ENCODE measurements around the gene ATG12.
"Not testable (repeated sequence)": the region's sequence is repeated elsewhere in the genome, so short reads cannot be mapped to it uniquely, and the experiment has no call there.

Gene ATG12

DNA sequence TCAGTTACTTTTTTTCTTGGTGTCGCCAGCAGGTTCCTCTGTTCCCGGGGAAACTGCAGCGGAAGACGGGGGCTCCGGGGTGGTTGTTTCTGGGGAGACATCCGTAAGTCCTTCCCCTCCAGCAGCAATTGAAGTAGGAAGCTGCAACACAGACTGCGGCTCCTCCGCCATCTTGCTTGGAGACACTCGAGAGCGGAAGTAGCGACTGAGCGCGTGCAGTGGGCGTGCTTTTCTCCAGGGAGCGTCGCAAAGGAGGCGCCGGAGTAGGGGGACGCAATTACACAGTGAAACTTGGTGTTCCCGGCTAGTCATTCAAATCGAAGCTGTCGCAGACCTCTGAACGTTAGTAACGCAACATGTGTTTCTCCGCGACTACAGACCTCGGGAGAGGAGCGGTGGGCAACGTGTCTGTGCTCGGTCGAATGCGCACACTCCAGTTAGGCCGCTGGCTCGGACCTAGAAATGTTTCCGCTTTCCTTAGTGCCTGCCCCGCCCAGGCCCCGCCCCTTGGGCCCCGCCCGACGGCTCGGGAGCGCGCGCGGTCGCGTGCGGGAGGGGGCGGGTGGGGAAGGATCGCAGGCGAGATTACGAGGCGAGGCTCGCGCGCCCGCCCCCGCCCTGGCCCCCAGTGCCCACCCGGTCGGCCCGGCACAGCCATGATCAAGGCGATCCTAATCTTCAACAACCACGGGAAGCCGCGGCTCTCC, at the start of gene ATG12, which contains the start of gene AP3S1:
Gene ATG12 (minus strand): TSS at position 184 of the 707 bp plus-strand sequence. CDS start 13 bp downstream, at position 171.
Gene AP3S1 (plus strand): TSS at position 554 of the 707 bp plus-strand sequence. CDS start 103 bp downstream, at position 657.
- no peak for FAIRE-seq

DNA sequence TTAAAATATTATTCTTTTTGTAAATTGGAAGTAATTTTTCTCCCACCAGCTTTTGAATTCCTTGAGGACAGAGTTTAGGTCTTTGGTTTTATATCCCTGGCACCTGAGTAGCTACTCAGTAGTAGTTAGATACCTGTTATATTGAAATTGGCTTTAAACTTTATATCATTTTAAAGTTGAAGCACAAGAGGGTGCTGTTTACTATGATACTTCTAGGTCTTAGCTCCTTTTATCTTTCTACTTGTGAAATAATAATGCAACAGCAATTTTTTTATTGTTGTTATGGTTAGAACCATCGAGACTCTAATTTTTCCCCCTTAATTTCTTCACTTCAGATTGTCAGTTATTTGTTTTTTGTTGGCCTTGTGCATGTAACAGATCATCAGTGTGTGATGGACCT, 46.7 kb upstream of the ATG12 start:
- no peak for FAIRE-seq

DNA sequence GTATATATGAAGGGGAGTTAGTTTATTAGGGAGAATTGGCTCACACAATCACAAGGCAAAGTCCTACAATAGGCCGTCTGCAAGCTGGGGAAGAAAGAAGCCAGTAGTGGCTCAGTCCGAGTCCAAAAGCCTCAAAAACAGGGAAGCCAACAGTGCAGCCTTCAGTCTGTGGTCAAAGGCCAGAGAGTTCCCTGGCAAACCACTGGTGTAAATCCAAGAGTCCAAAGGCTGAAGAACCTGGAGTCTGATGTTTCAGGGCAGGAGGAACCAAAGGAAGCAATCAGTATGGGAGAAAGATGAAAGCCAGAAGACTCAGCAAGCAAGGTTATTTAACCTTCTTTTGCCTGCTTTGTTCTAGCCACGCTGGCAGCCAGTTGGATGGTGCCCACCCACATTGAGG, 43.8 kb upstream of the ATG12 start:
- FAIRE-seq = not testable (repeated sequence)

DNA sequence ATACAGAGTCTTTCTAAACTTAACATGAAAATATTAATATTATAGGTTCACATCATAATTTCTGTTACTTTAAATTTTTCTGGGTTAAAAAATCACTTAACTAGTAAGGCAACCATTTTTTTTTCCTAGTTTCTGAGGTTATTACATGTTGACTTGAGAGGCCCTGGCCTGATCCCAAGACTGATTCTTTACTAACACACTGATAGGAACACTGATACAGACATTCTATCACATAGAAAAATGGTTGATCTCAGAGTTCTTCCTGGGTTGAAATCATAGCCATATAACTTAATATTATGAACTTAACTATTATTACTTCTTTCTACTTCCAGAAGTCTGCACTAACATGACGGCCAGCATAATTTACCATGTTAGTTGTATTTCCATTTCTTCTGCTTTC, 43.3 kb upstream of the ATG12 start:
- FAIRE-seq = no peak

DNA sequence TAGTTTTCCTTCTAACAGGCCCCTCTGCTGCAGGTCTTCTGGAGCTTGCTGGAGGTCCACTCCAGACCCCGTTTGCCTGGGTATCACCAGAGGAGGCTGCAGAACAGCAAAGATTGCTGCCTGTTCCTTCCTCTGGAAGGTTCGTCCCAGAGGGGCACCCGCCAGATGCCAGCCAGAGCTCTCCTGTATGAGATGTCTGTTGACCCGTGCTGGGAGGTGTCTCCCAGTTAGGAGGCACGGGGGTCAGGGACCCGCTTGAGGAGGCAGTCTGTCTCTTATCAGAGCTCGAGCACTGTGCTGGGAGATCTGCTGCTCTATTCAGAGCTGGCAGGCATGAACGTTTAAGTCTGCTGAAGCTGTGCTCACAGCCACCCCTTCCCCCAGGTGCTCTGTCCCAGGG, 41.1 kb upstream of the ATG12 start:
- FAIRE-seq = not testable (repeated sequence)

DNA sequence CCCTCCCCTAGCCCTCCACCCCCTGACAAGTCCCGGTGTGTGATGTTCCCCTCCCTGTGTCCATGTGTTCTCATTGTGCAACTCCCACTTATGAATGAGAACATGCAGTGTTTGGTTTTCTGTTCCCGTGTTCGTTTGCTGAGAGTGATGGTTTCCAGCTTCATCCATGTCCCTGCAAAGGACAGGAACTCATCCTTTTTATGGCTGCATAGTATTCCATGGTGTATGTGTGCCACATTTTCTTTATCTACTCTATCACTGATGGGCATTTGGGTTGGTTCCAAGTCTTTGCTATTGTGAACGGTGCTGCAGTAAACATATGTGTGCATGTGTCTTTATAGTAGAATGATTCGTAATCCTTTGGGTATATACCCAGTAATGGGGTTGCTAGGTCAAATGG, 36.0 kb upstream of the ATG12 start:
- FAIRE-seq = not testable (repeated sequence)

DNA sequence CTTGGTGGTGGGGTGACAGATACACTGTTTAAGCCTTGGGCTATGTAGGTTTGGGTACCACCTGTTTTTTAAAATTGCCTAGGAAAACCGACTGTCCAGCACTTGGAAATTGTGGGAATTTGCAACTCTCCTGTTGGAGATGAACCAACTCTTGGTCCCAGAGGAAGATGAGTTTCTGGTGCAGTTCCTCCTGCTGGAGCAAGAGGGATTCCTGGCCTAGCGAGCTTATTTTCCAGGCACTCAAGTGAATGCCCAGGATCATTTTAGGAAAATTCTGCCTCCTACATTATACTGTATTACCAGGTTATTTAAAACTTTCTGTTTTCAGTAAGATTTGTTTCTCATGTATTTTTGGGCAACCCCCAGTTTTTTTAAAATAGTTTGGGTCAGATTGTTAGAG, 34.1 kb upstream of the ATG12 start:
- no peak for FAIRE-seq

DNA sequence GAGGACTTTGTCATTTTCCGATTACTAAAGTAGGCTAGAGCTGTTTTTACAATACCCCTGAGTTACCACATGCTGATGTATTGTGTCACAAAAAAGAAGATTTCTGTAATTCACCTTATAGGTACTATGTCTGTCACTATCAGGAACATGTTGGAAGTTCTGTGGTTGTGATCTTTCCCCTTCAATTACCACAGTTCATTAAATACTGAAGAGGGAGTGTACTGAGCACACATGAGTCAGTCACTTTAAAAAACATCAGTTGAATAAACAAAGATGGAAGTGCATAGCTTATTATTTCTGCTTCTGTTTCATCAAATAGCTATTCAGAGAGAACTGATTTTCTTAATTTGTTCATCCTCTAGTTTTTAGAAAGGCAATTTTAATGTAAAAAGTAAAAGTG, 32.0 kb upstream of the ATG12 start:
- FAIRE-seq = no peak

DNA sequence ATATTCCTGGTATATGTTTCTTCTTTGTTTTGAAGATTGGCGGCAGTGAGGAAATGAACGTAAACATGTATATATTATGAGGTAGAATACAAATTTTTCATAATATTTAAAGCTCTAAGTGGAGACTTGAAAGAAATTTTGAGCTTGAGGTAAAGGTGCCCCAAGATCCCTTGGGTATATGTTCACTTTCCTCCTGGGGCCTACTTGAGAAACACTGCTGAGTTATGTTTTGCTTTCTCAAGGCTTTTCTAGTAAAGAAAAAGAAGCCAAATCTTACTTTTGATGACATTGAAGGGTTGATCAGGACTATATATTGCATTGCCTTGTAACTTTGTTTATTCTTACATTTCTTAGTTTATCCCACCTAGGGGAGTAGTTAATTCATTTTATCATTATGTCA, 31.1 kb upstream of the ATG12 start:
- FAIRE-seq = no peak

DNA sequence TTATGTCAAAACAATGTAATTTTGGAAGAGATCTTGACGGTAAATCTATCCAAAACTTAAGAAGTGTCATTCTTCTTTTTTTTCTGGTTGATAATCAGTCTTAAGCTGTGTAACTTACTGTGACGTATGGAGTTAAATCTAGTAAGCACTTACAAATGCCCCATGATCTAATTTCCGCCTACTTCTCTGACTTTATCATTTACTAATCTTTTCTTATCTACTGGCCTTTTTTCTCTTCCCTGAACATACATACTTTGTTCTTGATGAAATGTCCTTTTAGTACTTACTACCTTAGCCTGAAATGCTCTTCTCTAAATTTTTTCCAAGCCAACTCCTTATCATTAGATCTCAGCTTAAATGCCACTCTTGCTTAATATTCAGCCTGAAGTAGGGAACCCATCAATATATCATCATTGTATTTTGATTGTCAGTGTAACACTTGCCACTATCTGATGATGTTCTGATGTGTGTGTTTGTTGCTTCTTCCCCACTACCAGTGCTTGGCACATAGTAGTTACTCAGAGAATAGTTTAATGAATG, 28.0 kb upstream of the ATG12 start:
- no peak for FAIRE-seq

DNA sequence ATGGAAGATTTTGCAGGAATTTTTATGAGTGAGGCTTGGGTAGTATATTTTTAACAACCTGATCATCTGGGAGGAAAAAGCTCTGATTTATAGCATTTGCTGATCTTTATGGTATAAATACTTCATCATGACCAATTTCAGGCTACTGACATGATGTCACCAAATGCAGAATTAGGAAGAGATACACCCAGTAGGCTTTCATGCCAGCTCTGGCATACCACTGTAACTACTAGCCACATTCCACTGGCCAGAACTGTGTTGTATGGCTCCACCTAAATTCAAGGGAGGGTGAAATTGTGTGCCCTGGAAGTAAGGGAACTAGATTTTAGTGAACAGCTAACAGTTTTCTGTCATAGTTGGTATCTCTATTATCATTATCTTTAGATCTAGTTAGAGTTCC, 18.0 kb upstream of the ATG12 start:
- FAIRE-seq = no peak

DNA sequence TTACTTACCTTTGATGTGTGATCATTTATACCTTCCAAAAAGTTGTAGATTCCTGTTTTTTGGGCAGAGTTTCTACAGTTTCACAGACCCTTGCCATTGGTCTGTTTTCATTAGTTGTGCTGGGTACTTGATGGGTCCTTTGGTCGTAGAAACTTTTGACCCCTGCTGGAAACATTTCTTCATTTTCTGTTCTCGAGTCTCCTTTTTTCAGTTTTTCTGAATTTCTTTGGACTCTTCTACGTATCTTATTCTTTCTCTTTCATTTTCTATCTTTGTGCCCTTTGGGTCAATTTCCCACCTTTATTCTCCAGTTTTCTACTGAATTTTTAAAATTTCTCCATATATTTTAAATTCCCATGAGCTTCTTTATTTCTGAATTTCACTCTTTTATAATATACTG, 17.0 kb upstream of the ATG12 start:
- FAIRE-seq = no peak

DNA sequence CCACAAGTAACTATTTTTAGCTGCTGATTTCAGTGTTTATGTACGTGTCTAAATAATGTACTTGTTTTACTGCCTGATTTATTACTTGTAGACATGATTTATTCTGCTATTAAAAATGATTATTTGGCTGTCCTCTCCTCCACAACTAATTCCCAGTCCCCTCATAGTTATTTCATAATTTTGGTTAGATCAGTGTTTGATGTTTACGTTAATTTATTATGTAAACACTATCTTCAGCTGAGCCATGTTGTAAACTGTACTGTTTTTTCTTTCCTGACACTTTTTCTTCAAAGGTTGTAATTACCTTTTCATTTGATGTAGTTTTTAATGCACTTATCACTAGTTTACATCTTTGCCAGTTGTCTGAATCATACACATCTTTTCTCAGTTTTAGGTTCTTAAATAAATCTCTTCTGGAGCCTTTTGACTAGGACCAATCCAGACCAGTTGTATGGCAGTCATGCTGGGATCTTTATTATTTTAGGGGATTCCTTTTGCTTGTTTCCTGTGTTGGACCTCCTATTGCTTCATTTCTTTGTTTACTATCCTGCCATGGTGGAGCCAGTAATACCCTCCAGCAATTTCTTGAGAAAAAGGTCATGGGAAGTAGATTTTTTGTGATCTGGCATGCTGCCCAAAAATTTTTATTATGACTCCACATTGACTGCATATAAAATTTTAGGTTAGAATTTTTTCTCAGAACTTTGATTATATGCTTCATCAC, 16.4 kb upstream of the ATG12 start:
- no peak for FAIRE-seq

DNA sequence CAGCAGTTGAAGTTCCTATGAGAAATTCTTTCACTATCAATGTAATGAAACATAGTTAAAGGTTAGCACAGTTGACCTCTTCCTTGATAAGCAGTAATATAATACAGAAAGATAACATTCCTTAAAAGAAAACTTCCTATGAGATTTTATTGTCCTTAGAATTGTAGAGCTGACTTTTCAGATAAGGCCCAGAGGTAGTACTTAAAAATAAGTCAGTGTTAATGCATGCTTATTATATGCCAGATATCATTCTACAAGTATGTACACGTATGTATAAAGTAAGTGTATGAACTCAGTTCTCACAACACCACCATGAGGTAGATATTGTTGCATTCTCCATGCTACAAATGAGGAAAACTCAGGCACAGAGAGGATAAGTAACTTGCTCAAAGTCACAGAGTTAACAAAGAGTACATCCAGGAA, 15.7 kb upstream of the ATG12 start:
- FAIRE-seq = no peak

DNA sequence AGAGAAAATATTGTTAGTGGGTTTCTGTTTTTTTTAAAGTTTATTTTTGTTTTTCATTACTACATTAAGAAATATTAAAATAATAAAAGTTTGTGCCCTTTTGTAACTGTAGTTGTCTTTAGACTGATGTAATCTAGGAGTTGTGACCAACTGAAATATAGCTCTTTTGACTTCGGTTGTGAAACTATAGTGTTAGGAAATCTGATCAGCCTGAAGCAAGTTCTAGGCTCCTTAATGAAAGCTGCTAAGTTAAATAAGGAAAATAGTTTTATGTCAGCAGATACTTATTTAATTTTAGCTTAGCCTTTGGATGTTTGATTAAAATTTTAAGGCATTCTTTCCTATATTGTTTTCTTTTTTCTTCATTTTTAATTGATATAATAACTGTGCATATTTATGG, 14.6 kb upstream of the ATG12 start:
- no peak for FAIRE-seq

DNA sequence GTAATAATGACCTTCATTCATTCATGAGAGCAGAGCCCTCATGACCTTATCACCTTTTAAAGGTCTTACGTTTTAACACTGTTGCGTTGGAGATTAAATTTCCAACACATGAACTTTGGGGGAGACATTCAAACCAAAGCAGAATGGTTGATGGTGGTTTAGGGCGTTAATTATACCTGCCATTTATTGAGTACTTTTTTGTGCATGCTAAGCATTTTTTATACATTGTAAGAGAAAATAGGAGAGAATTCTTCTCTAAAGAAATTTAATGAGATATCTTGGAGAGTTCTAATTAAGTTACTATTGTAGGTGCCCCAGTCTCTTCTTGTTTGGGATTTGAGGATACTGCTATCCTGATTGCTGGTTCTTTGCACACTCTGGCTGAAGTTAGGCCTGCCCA, 12.8 kb upstream of the ATG12 start:
- no peak for FAIRE-seq

DNA sequence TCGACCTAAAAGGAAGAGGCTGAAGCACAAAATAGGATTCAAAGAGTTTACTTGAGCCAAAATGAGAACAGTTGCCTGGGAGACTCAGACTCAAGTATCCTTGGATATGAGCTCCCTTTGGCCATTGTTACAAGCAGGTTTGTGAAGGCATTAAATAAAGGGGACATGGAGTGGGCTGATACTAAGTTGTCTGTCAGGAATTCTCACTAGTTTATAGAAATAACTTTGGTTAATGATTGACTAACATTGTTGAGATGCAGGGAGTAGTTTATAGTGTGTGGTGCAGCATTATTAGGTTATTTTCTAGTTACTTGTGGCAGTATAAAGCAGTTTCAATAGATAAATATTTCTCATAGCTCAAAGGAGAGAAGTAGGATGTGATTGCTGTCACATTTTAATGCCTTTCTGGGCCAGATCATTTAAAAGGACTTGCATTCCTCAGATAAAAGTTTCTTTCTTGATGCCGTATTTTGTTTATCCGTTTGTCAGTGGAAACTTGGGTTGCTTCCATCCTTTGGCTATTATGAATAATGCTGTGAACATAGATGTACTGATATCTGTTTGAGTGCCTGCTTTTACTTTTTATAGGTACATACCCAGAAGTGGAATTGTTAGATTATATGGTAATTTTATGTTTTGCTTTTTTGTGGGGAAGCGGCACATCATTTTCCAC, 9.5 kb upstream of the ATG12 start:
- no peak for FAIRE-seq

DNA sequence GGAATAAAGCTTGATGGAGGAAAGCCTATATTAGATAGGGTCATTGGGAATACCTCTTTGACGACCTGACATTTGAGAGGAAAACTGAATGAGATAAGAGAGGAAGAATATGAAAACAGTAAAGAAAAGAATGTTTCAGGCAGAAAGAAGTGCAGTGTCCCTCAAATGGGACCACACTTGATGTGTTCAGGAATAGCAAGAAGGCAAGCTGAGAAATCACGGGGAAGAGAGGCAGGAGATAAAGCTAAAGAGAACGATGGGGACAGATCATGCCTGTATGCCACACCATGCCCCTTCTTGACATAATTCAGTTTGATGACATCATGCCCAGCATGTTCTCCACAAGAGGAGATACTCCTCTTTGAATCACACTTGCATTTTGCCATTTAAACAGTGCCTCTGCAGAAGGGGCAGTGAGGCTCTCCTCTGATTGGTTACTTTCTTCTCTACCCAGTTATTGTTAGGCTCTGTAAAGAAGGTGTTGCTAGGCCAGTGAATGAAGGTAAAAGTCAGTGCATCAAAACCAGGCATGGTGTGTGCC, 8.0 kb upstream of the ATG12 start:
- FAIRE-seq = no peak

DNA sequence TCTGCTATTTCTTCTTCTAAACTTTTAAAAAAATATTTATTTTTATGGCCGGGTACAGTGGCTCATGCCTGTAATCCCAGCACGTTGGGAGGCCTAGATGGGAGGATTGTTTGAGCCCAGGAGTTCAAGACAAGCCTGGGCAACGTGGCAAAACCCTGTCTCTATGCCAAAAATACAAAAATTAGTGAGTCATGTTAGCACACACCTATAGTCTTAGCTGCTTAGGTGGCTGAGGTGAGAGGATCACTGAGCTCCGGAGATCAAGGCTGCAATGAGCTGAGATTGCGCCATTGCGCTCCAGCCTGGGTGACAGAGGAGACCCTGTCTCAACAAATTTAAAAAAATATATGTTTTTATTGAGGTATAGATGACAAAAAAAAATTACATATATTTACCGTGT, 5.9 kb upstream of the ATG12 start:
- no peak for FAIRE-seq

DNA sequence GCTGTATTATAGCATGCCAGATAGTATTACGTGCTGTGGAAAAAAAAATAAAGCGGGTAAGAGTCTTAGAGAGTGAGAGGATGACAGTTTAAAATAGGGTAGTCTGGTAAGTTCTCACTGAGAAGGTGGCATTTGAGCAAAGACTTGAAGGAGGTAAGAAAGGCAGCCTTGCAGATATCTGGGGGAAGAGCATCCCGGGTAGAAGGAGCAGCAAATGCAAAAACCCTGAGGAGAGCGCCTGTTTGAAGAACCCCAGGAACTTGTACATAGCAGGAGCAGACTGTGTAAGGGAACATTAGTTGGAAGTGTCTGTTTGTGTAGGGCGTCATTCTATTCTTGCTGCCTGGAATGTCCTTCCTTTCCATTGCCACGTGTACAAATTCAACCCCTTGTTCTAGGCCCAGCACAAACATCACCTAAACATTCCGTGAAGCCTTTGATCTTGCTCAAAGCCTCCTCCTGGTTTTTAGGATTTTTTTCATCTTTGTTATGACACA, 3.0 kb upstream of the ATG12 start:
- no peak for FAIRE-seq

DNA sequence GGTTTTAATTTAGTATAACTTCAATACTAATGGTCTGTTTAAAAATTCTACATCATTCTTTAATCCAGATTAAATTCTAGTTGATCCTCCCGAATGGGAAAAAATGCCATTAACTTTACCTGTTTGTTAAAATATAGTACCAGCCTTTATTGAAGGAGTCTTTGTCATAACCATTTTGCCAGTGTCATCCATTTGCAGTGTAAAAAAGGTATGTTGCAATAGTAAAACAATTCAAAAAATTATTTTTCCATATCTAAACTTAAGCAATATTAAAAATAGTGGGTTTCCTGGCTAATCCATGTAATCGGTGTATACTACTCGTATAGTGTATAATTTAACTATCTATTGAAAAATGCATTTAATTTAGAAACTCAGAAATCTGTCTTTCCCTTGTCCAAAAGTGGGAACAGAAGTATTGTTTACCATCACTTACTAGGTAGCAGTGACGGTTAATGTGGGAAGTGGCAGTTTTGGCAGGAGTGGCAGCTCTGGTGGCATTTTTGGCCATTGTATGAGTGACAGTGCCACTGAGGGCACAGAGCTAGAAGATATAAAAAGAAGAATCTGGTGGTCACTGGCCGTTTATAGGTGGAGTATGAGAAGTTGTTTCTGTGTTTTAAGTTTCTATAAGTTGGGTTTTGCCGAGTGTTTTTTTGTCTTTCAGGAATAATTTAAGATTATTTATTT, 2.2 kb upstream of the ATG12 start:
- FAIRE-seq = no peak

DNA sequence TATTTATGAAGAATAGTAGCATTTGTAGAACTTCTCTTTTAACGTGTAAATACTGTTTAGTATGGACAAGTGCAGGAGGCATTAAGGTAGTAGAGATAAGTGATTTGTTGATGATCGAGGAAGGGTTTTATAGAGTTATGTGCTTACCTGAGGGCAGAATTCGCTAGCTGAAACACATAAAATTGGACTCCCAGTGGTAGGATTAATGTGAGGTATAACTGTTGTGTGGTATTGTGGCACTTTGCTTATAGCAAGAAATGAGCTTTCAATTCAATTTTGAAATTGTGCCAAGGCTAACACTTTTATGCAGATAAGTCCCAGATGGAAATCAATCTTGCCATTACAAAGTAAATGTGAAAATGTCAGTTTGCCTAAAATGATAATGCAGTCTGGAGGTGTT, 1.6 kb upstream of the ATG12 start:
- FAIRE-seq = no peak
